ENCODE data around the gene PDAP1.

GRCh38 chr7:99375070-99375807, 33.2 kb downstream of the PDAP1 start:
- TF ChIP-seq, protein P1, sequence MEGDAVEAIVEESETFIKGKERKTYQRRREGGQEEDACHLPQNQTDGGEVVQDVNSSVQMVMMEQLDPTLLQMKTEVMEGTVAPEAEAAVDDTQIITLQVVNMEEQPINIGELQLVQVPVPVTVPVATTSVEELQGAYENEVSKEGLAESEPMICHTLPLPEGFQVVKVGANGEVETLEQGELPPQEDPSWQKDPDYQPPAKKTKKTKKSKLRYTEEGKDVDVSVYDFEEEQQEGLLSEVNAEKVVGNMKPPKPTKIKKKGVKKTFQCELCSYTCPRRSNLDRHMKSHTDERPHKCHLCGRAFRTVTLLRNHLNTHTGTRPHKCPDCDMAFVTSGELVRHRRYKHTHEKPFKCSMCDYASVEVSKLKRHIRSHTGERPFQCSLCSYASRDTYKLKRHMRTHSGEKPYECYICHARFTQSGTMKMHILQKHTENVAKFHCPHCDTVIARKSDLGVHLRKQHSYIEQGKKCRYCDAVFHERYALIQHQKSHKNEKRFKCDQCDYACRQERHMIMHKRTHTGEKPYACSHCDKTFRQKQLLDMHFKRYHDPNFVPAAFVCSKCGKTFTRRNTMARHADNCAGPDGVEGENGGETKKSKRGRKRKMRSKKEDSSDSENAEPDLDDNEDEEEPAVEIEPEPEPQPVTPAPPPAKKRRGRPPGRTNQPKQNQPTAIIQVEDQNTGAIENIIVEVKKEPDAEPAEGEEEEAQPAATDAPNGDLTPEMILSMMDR (IDR thresholded peaks at IDR 0.05) = no peak
- no peak for TF ChIP-seq POLR2A (IDR thresholded peaks at IDR 0.05)
